Peyer's patch (tissue), 4 donors: ENCODE results near the gene AGO1.

Experiments used
- CTCF ChIP-seq, 6 experiments: fragments of 450-650 bp in 4 of 6; fragments of 200-600 bp in 2 of 6; sonication (generic) in 1 of 6; IDR thresholded peaks; one replicate each; pipeline ENCODE4 v1.5.1; 2017 to 2019; ENCODE audit warnings: antibody characterized with exemption in 6 of 6, mild to moderate bottlenecking in 3 of 6, moderate library complexity in 1 of 6
- POLR2A ChIP-seq, 2 donors: fragments of 450-650 bp; IDR thresholded peaks; one replicate each; pipeline ENCODE4 v1.5.1; 2017; ENCODE audit warnings: antibody characterized with exemption in 2 of 2, mild to moderate bottlenecking in 2 of 2, moderate library complexity in 2 of 2

GRCh38 chr1:35854989-35855700, 27.9 kb upstream of the AGO1 start:
- TF ChIP-seq CTCF (IDR thresholded peaks at IDR 0.05) = no peak
- no peak for TF ChIP-seq POLR2A (IDR thresholded peaks at IDR 0.05)
